Measurements from ENCODE around the gene PIGP. TPM values are rescaled to one million over a fixed set of nuclear protein-coding genes. Genes with fewer than 3 reads are reported as not detected.
"Not testable (repeated sequence)": the region's sequence is repeated elsewhere in the genome, so short reads cannot be mapped to it uniquely, and the experiment has no call there.

Gene PIGP
- total RNA-seq, 2 donors from 2014 or later, result 28.3 to 29.4 TPM

- Mint-ChIP-seq H3K4me1 (no peaks in the 10 kb centered on the region), H3K4me3 (no peak overlapping the region), H3K36me3 (ENCODE audit: low read depth) (peaks cover 63% of the 10 kb centered on the region), H3K9me3 (peaks cover 60% of the 10 kb centered on the region), H3K27ac (no peak overlapping the region), H3K27me3 (ENCODE audit: insufficient read depth) (no peaks in the 10 kb centered on the region)
- Histone ChIP-seq H3K27me3 (ENCODE audit: control insufficient read depth, insufficient read depth, low read length, poor library complexity, severe bottlenecking) (no peaks in the 10 kb centered on the region), H3K9me3 (ENCODE audit: control insufficient read depth, low read length) (peaks cover 56% of the 10 kb centered on the region), H3K9ac (ENCODE audit: extremely low read depth, low read length, poor library complexity, severe bottlenecking) (no peak overlapping the region), H3K36me3 (ENCODE audit: control insufficient read depth, insufficient read depth, low read length) (peaks cover 55% of the 10 kb centered on the region), H3K4me1 (ENCODE audit: control insufficient read depth, insufficient read depth, low read length) (no peaks in the 10 kb centered on the region), H3K27ac (ENCODE audit: low read depth, low read length) (no peak overlapping the region), H3K4me3 (ENCODE audit: low read length) (peak overlapping the region; percentile 25)
- DNase-seq, result no peak
- 88 to 97% methylated on average over 1 to 2 of the region's 2 CpGs for WGBS, 2 experiments (ENCODE audit: insufficient coverage in 1 of 2, insufficient read length in 1 of 2)
- TF ChIP-seq CTCF (conservative IDR thresholded peaks at IDR 0.05), result no peak
Measured at GRCh38 chr21:37106998-37107397, 34.1 kb upstream of the PIGP start.

- not testable (repeated sequence) for H3K4me3 Mint-ChIP-seq; H3K4me3 ChIP-seq (ENCODE audit: low read length); H3K4me1 ChIP-seq (ENCODE audit: control insufficient read depth, insufficient read depth, low read length); H3K27ac Mint-ChIP-seq; H3K27me3 Mint-ChIP-seq (ENCODE audit: insufficient read depth); H3K4me1 Mint-ChIP-seq; H3K9ac ChIP-seq (ENCODE audit: extremely low read depth, low read length, poor library complexity, severe bottlenecking); DNase-seq; H3K27ac ChIP-seq (ENCODE audit: low read depth, low read length); H3K27me3 ChIP-seq (ENCODE audit: control insufficient read depth, insufficient read depth, low read length, poor library complexity, severe bottlenecking)
- H3K36me3 Mint-ChIP-seq (ENCODE audit: low read depth), result peaks cover 59% of the 10 kb centered on the region
- Histone ChIP-seq H3K9me3 (ENCODE audit: control insufficient read depth, low read length) (peaks cover 37% of the 10 kb centered on the region), H3K36me3 (ENCODE audit: control insufficient read depth, insufficient read depth, low read length) (peaks cover 81% of the 10 kb centered on the region)
- peaks cover 22% of the 10 kb centered on the region for H3K9me3 Mint-ChIP-seq
- 93 to 94% methylated on average over 1 to 3 of the region's 3 CpGs for WGBS, 2 experiments (ENCODE audit: insufficient coverage in 1 of 2, insufficient read length in 1 of 2)
Measured at GRCh38 chr21:37102746-37103145, 29.9 kb upstream of the PIGP start.

- DNase-seq, result no peak
- H3K4me3 Mint-ChIP-seq, result no peak overlapping the region
- no peaks in the 10 kb centered on the region for H3K4me1 Mint-ChIP-seq
- H3K9me3 ChIP-seq (ENCODE audit: control insufficient read depth, low read length), result peaks cover 23% of the 10 kb centered on the region
- peaks cover 81% of the 10 kb centered on the region for H3K36me3 ChIP-seq (ENCODE audit: control insufficient read depth, insufficient read depth, low read length)
- peaks cover 54% of the 10 kb centered on the region for H3K36me3 Mint-ChIP-seq (ENCODE audit: low read depth)
- peaks cover 8% of the 10 kb centered on the region for H3K9me3 Mint-ChIP-seq
- no peak for TF ChIP-seq CTCF (conservative IDR thresholded peaks at IDR 0.05)
- H3K4me3 ChIP-seq (ENCODE audit: low read length), result no peak overlapping the region
- H3K4me1 ChIP-seq (ENCODE audit: control insufficient read depth, insufficient read depth, low read length), result no peaks in the 10 kb centered on the region
- H3K9ac ChIP-seq (ENCODE audit: extremely low read depth, low read length, poor library complexity, severe bottlenecking), result no peak overlapping the region
- H3K27me3 Mint-ChIP-seq (ENCODE audit: insufficient read depth), result no peaks in the 10 kb centered on the region
- no peak overlapping the region for H3K27ac Mint-ChIP-seq
- H3K27ac ChIP-seq (ENCODE audit: low read depth, low read length), result no peak overlapping the region
- H3K27me3 ChIP-seq (ENCODE audit: control insufficient read depth, insufficient read depth, low read length, poor library complexity, severe bottlenecking), result no peaks in the 10 kb centered on the region
- 71% methylated on average over 1 of the region's 1 CpG; no CpG with 5 or more reads in 1 of the 2 experiments for WGBS, 2 experiments (ENCODE audit: insufficient coverage in 1 of 2, insufficient read length in 1 of 2)
Measured at GRCh38 chr21:37101384-37101783, 28.5 kb upstream of the PIGP start.

- H3K27me3 Mint-ChIP-seq (ENCODE audit: insufficient read depth), result no peaks in the 10 kb centered on the region
- Histone ChIP-seq H3K27me3 (ENCODE audit: control insufficient read depth, insufficient read depth, low read length, poor library complexity, severe bottlenecking) (no peaks in the 10 kb centered on the region), H3K27ac (ENCODE audit: low read depth, low read length) (no peak overlapping the region), H3K9ac (ENCODE audit: extremely low read depth, low read length, poor library complexity, severe bottlenecking) (no peak overlapping the region), H3K36me3 (ENCODE audit: control insufficient read depth, insufficient read depth, low read length) (peaks cover 81% of the 10 kb centered on the region), H3K4me3 (ENCODE audit: low read length) (no peak overlapping the region), H3K4me1 (ENCODE audit: control insufficient read depth, insufficient read depth, low read length) (no peaks in the 10 kb centered on the region), H3K9me3 (ENCODE audit: control insufficient read depth, low read length) (peaks cover 13% of the 10 kb centered on the region)
- H3K9me3 Mint-ChIP-seq, result no peaks in the 10 kb centered on the region
- H3K36me3 Mint-ChIP-seq (ENCODE audit: low read depth), result peaks cover 48% of the 10 kb centered on the region
- DNase-seq, result no peak
- H3K4me3 Mint-ChIP-seq, result no peak overlapping the region
- 96 to 97% methylated on average over 6 of the region's 6 CpGs for WGBS, 2 experiments (ENCODE audit: insufficient coverage in 1 of 2, insufficient read length in 1 of 2)
- no peak overlapping the region for H3K27ac Mint-ChIP-seq
- peaks cover 3% of the 10 kb centered on the region for H3K4me1 Mint-ChIP-seq
- TF ChIP-seq CTCF (conservative IDR thresholded peaks at IDR 0.05), result no peak
Measured at GRCh38 chr21:37100316-37100715, 27.4 kb upstream of the PIGP start.

All from endodermal cell (in vitro differentiated cells).